Fibroblast of the aortic adventitia (primary cell): ENCODE results near the gene SDC3. TPM values are rescaled to one million over a fixed set of nuclear protein-coding genes. Genes with fewer than 3 reads are reported as not detected.

Experiments used
- DNase-seq: peaks from one replicate; pipeline ENCODE4 v3.0.0-alpha.2; 2010; ENCODE audit warnings: low read depth
- H3K4me3 ChIP-seq: 2 replicates; pipeline ENCODE4 v1.5.1; 2011; ENCODE audit warnings: low read depth, mild to moderate bottlenecking, control low read depth, low read length, moderate library complexity
- CTCF ChIP-seq: IDR thresholded peaks from 2 replicates; pipeline ENCODE4 v1.5.1; 2011; ENCODE audit warnings: mild to moderate bottlenecking, low read length, control low read depth, inconsistent platforms; ENCODE audit not compliant: insufficient read depth
- total RNA-seq: library from RNA; depleted of rRNA; stranded (reverse); fragments of >200 nt; gene quantifications from 2 replicates; pipeline ENCODE4 v1.2.3, GENCODE V29; 2012; ENCODE audit warnings: low replicate concordance

SDC3 gene
- total RNA-seq, 1 donor: 47.5 TPM

- TF ChIP-seq CTCF: no peak
- DNase-seq: no peak
- no peak overlapping the region for H3K4me3 ChIP-seq
These were observed 20.2 kb upstream of the SDC3 start for GRCh38 chr1:30928789-30929134.

GRCh38 chr1:30928171-30928570 lies 19.6 kb upstream of the SDC3 start:
- no peak for TF ChIP-seq CTCF
- no peak overlapping the region for H3K4me3 ChIP-seq
- DNase-seq: no peak

- no peak for DNase-seq
- no peak for TF ChIP-seq CTCF
- H3K4me3 ChIP-seq: no peak overlapping the region
These were observed 18.9 kb upstream of the SDC3 start for GRCh38 chr1:30927448-30927847.

DNA sequence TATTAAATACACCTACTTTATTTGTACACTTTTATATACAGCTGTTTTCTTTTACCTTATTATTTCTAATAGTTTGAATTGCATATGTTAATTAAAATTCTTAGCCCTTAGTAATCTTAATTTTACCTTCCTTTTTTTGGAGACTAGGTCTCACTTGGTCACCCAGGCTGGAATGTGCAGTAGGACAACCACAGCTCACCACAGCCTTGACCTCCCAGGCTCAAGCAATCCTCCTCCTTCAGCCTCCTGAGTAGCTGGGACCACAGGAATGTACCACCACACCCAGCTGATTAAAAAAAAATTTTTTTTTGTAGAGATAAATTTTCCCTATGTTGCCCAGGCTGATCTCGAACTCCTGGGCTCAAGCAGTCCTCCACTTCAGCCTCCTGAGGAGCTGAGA lies 15.0 kb upstream of the SDC3 start:
- no peak for TF ChIP-seq CTCF
- DNase-seq: peak; percentile 43
- no peak overlapping the region for H3K4me3 ChIP-seq

DNA sequence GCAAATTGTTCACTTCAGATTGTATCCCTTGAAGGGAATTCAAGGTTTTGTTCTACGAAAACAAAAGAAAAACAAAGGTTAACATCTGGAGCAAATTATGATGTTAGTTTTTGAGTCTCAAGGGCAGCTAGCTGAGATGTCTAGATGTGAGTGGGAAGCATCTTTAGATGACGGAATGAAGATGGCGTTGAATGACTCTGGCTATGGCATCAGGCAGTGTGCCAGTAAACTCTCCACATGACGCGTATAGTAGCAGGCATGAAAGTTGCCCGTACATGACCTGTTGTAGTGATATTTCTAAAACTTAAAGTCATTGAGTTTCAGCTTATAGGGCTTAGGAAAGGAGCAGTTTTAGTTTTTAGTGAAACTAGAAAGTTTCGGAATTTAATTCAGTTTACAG lies 12.3 kb upstream of the SDC3 start:
- no peak overlapping the region for H3K4me3 ChIP-seq
- TF ChIP-seq CTCF: no peak
- peak; percentile 51 for DNase-seq

GRCh38 chr1:30919025-30919881 lies 10.7 kb upstream of the SDC3 start:
- TF ChIP-seq CTCF: no peak

DNA sequence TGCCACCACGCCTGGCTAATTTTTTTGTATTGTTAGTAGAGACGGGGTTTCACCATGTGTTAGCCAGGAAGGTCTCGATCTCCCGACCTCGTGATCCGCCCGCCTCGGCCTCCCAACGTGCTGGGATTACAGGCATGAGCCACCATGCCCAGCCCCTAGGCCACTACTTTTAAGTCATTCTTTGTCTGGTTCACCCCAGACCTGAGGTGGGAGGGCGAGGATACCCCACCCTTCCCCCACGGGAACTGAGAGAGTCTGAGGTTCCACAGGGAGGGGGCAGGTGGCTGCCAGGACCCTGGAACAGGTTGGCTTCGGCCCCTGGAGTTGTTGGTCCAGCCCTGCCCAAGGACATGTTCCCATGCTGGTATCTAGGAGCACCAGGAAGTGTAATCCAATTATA lies 7.7 kb upstream of the SDC3 start:
- no peak for TF ChIP-seq CTCF
- no peak for DNase-seq
- H3K4me3 ChIP-seq: no peak overlapping the region

More at GRCh38 chr1:30919025-30919881, 10.7 kb upstream of the SDC3 start:
- no peak overlapping the region for H3K4me3 ChIP-seq
- peak; percentile 58 for DNase-seq
